H9 (cell line): ENCODE results near the gene ARL6IP6. TPM values are rescaled to one million over a fixed set of nuclear protein-coding genes. Genes with fewer than 3 reads are reported as not detected.

Experiments
- DNase-seq: peaks from one replicate; pipeline ENCODE4 v3.0.0-alpha.2; 2017
- H2AFZ ChIP-seq: one replicate; pipeline ENCODE4 v1.6.1; 2013; ENCODE audit warnings: mild to moderate bottlenecking, low read length, control low read depth, moderate library complexity
- H2AK5ac ChIP-seq: 2 replicates; pipeline ENCODE4 v1.6.1; 2013; ENCODE audit warnings: low read length, control low read depth, mixed read lengths; ENCODE audit not compliant: insufficient read length
- H2BK120ac ChIP-seq: one replicate; pipeline ENCODE4 v1.6.1; 2013; ENCODE audit warnings: low read depth, mild to moderate bottlenecking, low read length, control low read depth, inconsistent platforms; ENCODE audit not compliant: poor library complexity, severe bottlenecking
- H2BK12ac ChIP-seq: 2 replicates; pipeline ENCODE4 v1.6.1; 2013; ENCODE audit warnings: low read length, control low read depth, mixed read lengths, low read depth; ENCODE audit not compliant: insufficient read length
- H2BK15ac ChIP-seq: 2 replicates; pipeline ENCODE4 v1.6.1; 2013; ENCODE audit warnings: low read depth, low read length, control low read depth
- H2BK20ac ChIP-seq: one replicate; pipeline ENCODE4 v1.6.1; 2013; ENCODE audit warnings: low read depth, mild to moderate bottlenecking, low read length, control low read depth, inconsistent platforms; ENCODE audit not compliant: poor library complexity, severe bottlenecking
- H2BK5ac ChIP-seq: 2 replicates; pipeline ENCODE4 v1.6.1; 2013; ENCODE audit warnings: low read length, control low read depth, mixed read lengths; ENCODE audit not compliant: insufficient read length
- H3K14ac ChIP-seq: 2 replicates; pipeline ENCODE4 v1.6.1; 2013; ENCODE audit warnings: low read length, control low read depth; ENCODE audit not compliant: insufficient read depth
- H3K18ac ChIP-seq: 2 replicates; pipeline ENCODE4 v1.6.1; 2013; ENCODE audit warnings: low read depth, mild to moderate bottlenecking, mixed read lengths, low read length, control low read depth; ENCODE audit not compliant: insufficient read length
- H3K23ac ChIP-seq: 2 replicates; pipeline ENCODE4 v1.6.1; 2013; ENCODE audit warnings: low read length, control low read depth, mixed read lengths, low read depth; ENCODE audit not compliant: insufficient read length
- H3K23me2 ChIP-seq: 2 replicates; pipeline ENCODE4 v1.6.1; 2013; ENCODE audit warnings: low read depth, mild to moderate bottlenecking, mixed read lengths, low read length, control low read depth; ENCODE audit not compliant: insufficient read length, poor library complexity, severe bottlenecking
- H3K27ac ChIP-seq: 2 replicates; pipeline ENCODE4 v1.5.1; 2013; ENCODE audit warnings: low read length, control low read depth, mixed read lengths, low read depth; ENCODE audit not compliant: insufficient read length
- H3K27me3 ChIP-seq: 2 replicates; pipeline ENCODE4 v1.6.1; 2013; ENCODE audit warnings: low read length, control low read depth, inconsistent platforms; ENCODE audit not compliant: insufficient read depth
- H3K4ac ChIP-seq: 2 replicates; pipeline ENCODE4 v1.6.1; 2013; ENCODE audit warnings: low read depth, mild to moderate bottlenecking, control low read depth, inconsistent platforms, low read length, moderate library complexity
- H3K4me1 ChIP-seq: 2 replicates; pipeline ENCODE4 v1.6.1; 2013; ENCODE audit warnings: low read length, control low read depth, inconsistent platforms; ENCODE audit not compliant: insufficient read depth
- H3K4me2 ChIP-seq: 2 replicates; pipeline ENCODE4 v1.6.1; 2013; ENCODE audit warnings: low read length, control low read depth, mixed read lengths; ENCODE audit not compliant: insufficient read length, insufficient read depth
- H3K56ac ChIP-seq: 2 replicates; pipeline ENCODE4 v1.6.1; 2013; ENCODE audit warnings: low read depth, mild to moderate bottlenecking, mixed read lengths, low read length, control low read depth; ENCODE audit not compliant: insufficient read length
- H3K79me1 ChIP-seq: 2 replicates; pipeline ENCODE4 v1.6.1; 2013; ENCODE audit warnings: low read depth, mild to moderate bottlenecking, moderate library complexity, low read length, control low read depth, inconsistent platforms; ENCODE audit not compliant: insufficient read depth, poor library complexity, severe bottlenecking
- H3K79me2 ChIP-seq: 2 replicates; pipeline ENCODE4 v1.6.1; 2013; ENCODE audit warnings: low read length, control low read depth, inconsistent platforms; ENCODE audit not compliant: insufficient read depth
- H3K9ac ChIP-seq: 2 replicates; pipeline ENCODE4 v1.6.1; 2013; ENCODE audit warnings: low read length, control low read depth, mixed read lengths; ENCODE audit not compliant: insufficient read length; ENCODE audit errors: extremely low read depth
- H3K9me3 ChIP-seq: one replicate; pipeline ENCODE4 v1.6.1; 2013; ENCODE audit warnings: low read depth, low read length, inconsistent platforms; ENCODE audit not compliant: control insufficient read depth
- H3T11ph ChIP-seq: one replicate; pipeline ENCODE4 v1.6.1; 2013; ENCODE audit warnings: mild to moderate bottlenecking, low read length, control low read depth, inconsistent platforms
- H4K20me1 ChIP-seq: one replicate; pipeline ENCODE4 v1.6.1; 2013; ENCODE audit not compliant: control insufficient read depth, insufficient read length, insufficient read depth
- H4K5ac ChIP-seq: 2 replicates; pipeline ENCODE4 v1.6.1; 2013; ENCODE audit warnings: low read depth, mild to moderate bottlenecking, mixed read lengths, low read length, control low read depth; ENCODE audit not compliant: insufficient read length
- H4K8ac ChIP-seq: replicated peaks from 2 replicates; pipeline ENCODE4 v1.6.1; 2013; ENCODE audit warnings: low read length, control low read depth, mixed read lengths, low read depth; ENCODE audit not compliant: insufficient read length
- H4K91ac ChIP-seq: 2 replicates; pipeline ENCODE4 v1.6.1; 2013; ENCODE audit warnings: low read depth, mild to moderate bottlenecking, moderate library complexity, mixed read lengths, low read length, control low read depth; ENCODE audit not compliant: insufficient read length
- H3K27ac Mint-ChIP-seq, 3 experiments: 2 replicates in 2 of 3; 3 replicates in 1 of 3; pipeline ENCODE4 v1.8.0; 2020 to 2021; ENCODE audit warnings: mixed read lengths in 3 of 3, mild to moderate bottlenecking in 1 of 3, moderate library complexity in 1 of 3
- H3K27me3 Mint-ChIP-seq: 2 replicates; pipeline ENCODE4 v1.8.0; 2021; ENCODE audit warnings: low read depth, mild to moderate bottlenecking, moderate library complexity, mixed read lengths
- H3K36me3 Mint-ChIP-seq, 3 experiments: 2 replicates in 2 of 3; 3 replicates in 1 of 3; pipeline ENCODE4 v1.8.0; 2020 to 2021; ENCODE audit warnings: low read depth in 3 of 3, mixed read lengths in 3 of 3; ENCODE audit not compliant: insufficient read depth in 1 of 3
- H3K4me1 Mint-ChIP-seq, 2 experiments: 2 replicates each; pipeline ENCODE4 v1.8.0; 2020; ENCODE audit warnings: mixed read lengths in 2 of 2
- H3K4me3 Mint-ChIP-seq, 2 experiments: 2 replicates in 1 of 2; 3 replicates in 1 of 2; pipeline ENCODE4 v1.8.0; 2020 to 2021; ENCODE audit warnings: mild to moderate bottlenecking in 2 of 2, mixed read lengths in 2 of 2, moderate library complexity in 1 of 2
- H3K9me3 Mint-ChIP-seq, 2 experiments: 2 replicates in 1 of 2; 3 replicates in 1 of 2; pipeline ENCODE4 v1.8.0; 2020; ENCODE audit warnings: mild to moderate bottlenecking in 2 of 2, mixed read lengths in 2 of 2, moderate library complexity in 1 of 2
- WGBS: extraction: QIAGEN DNeasy Blood & Tissue Kit; methylation state at CpG from one replicate; pipeline ENCODE4 v1.1.7; 2013; ENCODE audit warnings: missing lambda C conversion rate, low lambda C conversion rate, mixed read lengths; ENCODE audit not compliant: insufficient read length; ENCODE audit errors: extremely low coverage; 5-methylcytosine and 5-hydroxymethylcytosine counted together
- total RNA-seq: library from RNA; stranded (reverse); gene quantifications from 2 replicates; pipeline ENCODE4 v1.2.1, GENCODE V29; 2021
- TF ChIP-seq, protein P1 (sequence below): fragments of 200-600 bp; sonication (generic); conservative IDR thresholded peaks from 3 replicates; pipeline ENCODE4 v1.8.0; 2021; ENCODE audit warnings: antibody characterized with exemption, mild to moderate bottlenecking

Gene ARL6IP6
- total RNA-seq, 1 experiment from 2014 or later, result 27.3 TPM

DNA sequence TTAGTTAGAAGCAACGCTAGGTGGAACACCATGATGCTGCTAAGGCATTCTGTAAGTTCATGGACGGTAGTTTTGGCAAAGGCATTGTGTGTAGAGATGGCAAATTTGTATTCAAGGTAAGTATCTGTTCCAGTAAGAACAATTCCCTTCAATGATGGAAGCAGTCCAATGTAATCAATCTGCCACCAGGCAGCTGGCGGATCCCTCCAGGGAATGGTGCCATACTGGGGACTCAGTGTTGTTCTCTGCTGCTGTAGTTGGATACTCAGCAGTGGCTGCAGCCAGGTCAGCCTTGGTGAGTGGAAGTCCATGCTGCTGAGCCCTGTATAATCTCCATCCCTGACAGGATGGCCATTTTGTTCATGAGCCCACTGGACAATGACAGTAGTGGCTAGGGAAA lies 62.8 kb downstream of the ARL6IP6 start:
- H3K36me3 Mint-ChIP-seq, result peaks cover 0 to 5% (median 4%) of the 10 kb centered on the region in 3 experiments; a peak in 2 of 7 replicates
- H3K27me3 ChIP-seq, result no peaks in the 10 kb centered on the region
- no peak for DNase-seq
- H3K4me3 Mint-ChIP-seq, result no peak overlapping the region
- H3K23ac ChIP-seq, result no peak overlapping the region
- H3K9me3 Mint-ChIP-seq, result peaks cover 3 to 7% of the 10 kb centered on the region in 2 experiments; a peak in 4 of 5 replicates
- H3K23me2 ChIP-seq, result no peaks in the 10 kb centered on the region
- no peaks in the 10 kb centered on the region for H4K20me1 ChIP-seq
- H4K91ac ChIP-seq, result no peak overlapping the region
- H3K4me2 ChIP-seq, result no peak overlapping the region
- no peak overlapping the region for H4K8ac ChIP-seq
- no peak overlapping the region for H3K18ac ChIP-seq
- H3K79me1 ChIP-seq, result no peaks in the 10 kb centered on the region
- no peak overlapping the region for H3K27ac Mint-ChIP-seq
- H3K14ac ChIP-seq, result no peak overlapping the region
- H2BK12ac ChIP-seq, result no peak overlapping the region
- H3K4me1 Mint-ChIP-seq, result no peaks in the 10 kb centered on the region
- H3K4ac ChIP-seq, result no peak overlapping the region
- H2AK5ac ChIP-seq, result no peak overlapping the region
- no peaks in the 10 kb centered on the region for H3K4me1 ChIP-seq
- H3K9me3 ChIP-seq, result no peaks in the 10 kb centered on the region
- no peak overlapping the region for H3T11ph ChIP-seq
- H3K79me2 ChIP-seq, result no peaks in the 10 kb centered on the region
- H3K9ac ChIP-seq, result no peak overlapping the region
- TF ChIP-seq, protein P1, sequence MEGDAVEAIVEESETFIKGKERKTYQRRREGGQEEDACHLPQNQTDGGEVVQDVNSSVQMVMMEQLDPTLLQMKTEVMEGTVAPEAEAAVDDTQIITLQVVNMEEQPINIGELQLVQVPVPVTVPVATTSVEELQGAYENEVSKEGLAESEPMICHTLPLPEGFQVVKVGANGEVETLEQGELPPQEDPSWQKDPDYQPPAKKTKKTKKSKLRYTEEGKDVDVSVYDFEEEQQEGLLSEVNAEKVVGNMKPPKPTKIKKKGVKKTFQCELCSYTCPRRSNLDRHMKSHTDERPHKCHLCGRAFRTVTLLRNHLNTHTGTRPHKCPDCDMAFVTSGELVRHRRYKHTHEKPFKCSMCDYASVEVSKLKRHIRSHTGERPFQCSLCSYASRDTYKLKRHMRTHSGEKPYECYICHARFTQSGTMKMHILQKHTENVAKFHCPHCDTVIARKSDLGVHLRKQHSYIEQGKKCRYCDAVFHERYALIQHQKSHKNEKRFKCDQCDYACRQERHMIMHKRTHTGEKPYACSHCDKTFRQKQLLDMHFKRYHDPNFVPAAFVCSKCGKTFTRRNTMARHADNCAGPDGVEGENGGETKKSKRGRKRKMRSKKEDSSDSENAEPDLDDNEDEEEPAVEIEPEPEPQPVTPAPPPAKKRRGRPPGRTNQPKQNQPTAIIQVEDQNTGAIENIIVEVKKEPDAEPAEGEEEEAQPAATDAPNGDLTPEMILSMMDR, result no peak
- H2BK5ac ChIP-seq, result no peak overlapping the region
- H2BK15ac ChIP-seq, result no peak overlapping the region; the same call in 1 of the 2 replicates
- H2BK20ac ChIP-seq, result no peak overlapping the region
- no peak overlapping the region for H3K27ac ChIP-seq
- no peak overlapping the region for H4K5ac ChIP-seq
- H2BK120ac ChIP-seq, result no peak overlapping the region
- no peak overlapping the region for H3K56ac ChIP-seq
- no peaks in the 10 kb centered on the region; the same call in 1 of the 2 replicates for H3K27me3 Mint-ChIP-seq
- WGBS, result no CpG with 5 or more reads among the region's 3 CpGs
- H2AFZ ChIP-seq, result no peak overlapping the region
